ENCODE measurements around the gene TSPAN6. TPM values are rescaled to one million over a fixed set of nuclear protein-coding genes. Genes with fewer than 3 reads are reported as not detected.

Gene TSPAN6
- polyA plus RNA-seq, 4 donors, result 161 to 184 (median 176) TPM

- no peak for DNase-seq (ENCODE audit: low read depth in 4 of 4, low spot score in 3 of 4)
These were observed 12.1 kb upstream of the TSPAN6 start for GRCh38 chrX:100648458-100649417.

GRCh38 chrX:100647739-100648138, 11.1 kb upstream of the TSPAN6 start:
- DNase-seq (ENCODE audit: low read depth in 4 of 4, low spot score in 3 of 4), result no peak

GRCh38 chrX:100647095-100647494, 10.5 kb upstream of the TSPAN6 start:
- DNase-seq (ENCODE audit: low read depth in 4 of 4, low spot score in 3 of 4), result no peak

GRCh38 chrX:100645106-100645505, 8.5 kb upstream of the TSPAN6 start:
- DNase-seq (ENCODE audit: low read depth in 4 of 4, low spot score in 3 of 4), result no peak

GRCh38 chrX:100643956-100644860, 7.6 kb upstream of the TSPAN6 start, which contains the start of gene SRPX2:
TSS of gene SRPX2 (plus strand) at chrX:100644199. CDS start at chrX:100646323, 2,124 bp downstream.
- DNase-seq (ENCODE audit: low read depth in 4 of 4, low spot score in 3 of 4), result no peak

GRCh38 chrX:100643212-100643611, 6.6 kb upstream of the TSPAN6 start:
- DNase-seq (ENCODE audit: low read depth in 4 of 4, low spot score in 3 of 4), result no peak

GRCh38 chrX:100642290-100642689, 5.7 kb upstream of the TSPAN6 start:
- DNase-seq (ENCODE audit: low read depth in 4 of 4, low spot score in 3 of 4), result no peak

- DNase-seq (ENCODE audit: low read depth in 4 of 4, low spot score in 3 of 4), result no peak
These were observed 651 bp downstream of the TSPAN6 start for GRCh38 chrX:100635989-100636320.

- DNase-seq (ENCODE audit: low read depth in 4 of 4, low spot score in 3 of 4), result no peak
These were observed 1.6 kb downstream of the TSPAN6 start for GRCh38 chrX:100635040-100635439.

GRCh38 chrX:100625985-100626491, 10.6 kb downstream of the TSPAN6 start:
- no peak for DNase-seq (ENCODE audit: low read depth in 4 of 4, low spot score in 3 of 4)

- DNase-seq (ENCODE audit: low read depth in 4 of 4, low spot score in 3 of 4), result no peak
These were observed 13.6 kb downstream of the TSPAN6 start for GRCh38 chrX:100623001-100623400.

GRCh38 chrX:100615005-100615404, 21.6 kb downstream of the TSPAN6 start:
- no peak for DNase-seq (ENCODE audit: low read depth in 4 of 4, low spot score in 3 of 4)

- DNase-seq (ENCODE audit: low read depth in 4 of 4, low spot score in 3 of 4), result no peak
These were observed 24.7 kb downstream of the TSPAN6 start for GRCh38 chrX:100611951-100612350.

GRCh38 chrX:100609591-100609990, 27.0 kb downstream of the TSPAN6 start:
- no peak for DNase-seq (ENCODE audit: low read depth in 4 of 4, low spot score in 3 of 4)

- no peak for DNase-seq (ENCODE audit: low read depth in 4 of 4, low spot score in 3 of 4)
These were observed 29.9 kb downstream of the TSPAN6 start for GRCh38 chrX:100606753-100607152.

GRCh38 chrX:100600758-100601157, 35.8 kb downstream of the TSPAN6 start:
- DNase-seq (ENCODE audit: low read depth in 4 of 4, low spot score in 3 of 4), result no peak

- no peak for DNase-seq (ENCODE audit: low read depth in 4 of 4, low spot score in 3 of 4)
These were observed 36.3 kb downstream of the TSPAN6 start for GRCh38 chrX:100600340-100600739.

- DNase-seq (ENCODE audit: low read depth in 4 of 4, low spot score in 3 of 4), result no peak
These were observed 37.1 kb downstream of the TSPAN6 start for GRCh38 chrX:100599456-100599855.

- no peak for DNase-seq (ENCODE audit: low read depth in 4 of 4, low spot score in 3 of 4)
These were observed 40.0 kb downstream of the TSPAN6 start for GRCh38 chrX:100596601-100597000.

- no peak for DNase-seq (ENCODE audit: low read depth in 4 of 4, low spot score in 3 of 4)
These were observed 43.0 kb downstream of the TSPAN6 start for GRCh38 chrX:100593581-100593980.

GRCh38 chrX:100593126-100593525, 43.5 kb downstream of the TSPAN6 start:
- no peak for DNase-seq (ENCODE audit: low read depth in 4 of 4, low spot score in 3 of 4)

Measured in right renal pelvis (tissue), 4 donors.